ENCODE data around the gene LRRC15. TPM values are rescaled to one million over a fixed set of nuclear protein-coding genes. Genes with fewer than 3 reads are reported as not detected.

The LRRC15 gene
- total RNA-seq, 1 donor, result 3.6 TPM

GRCh38 chr3:194306771-194307640, 62.5 kb downstream of the LRRC15 start:
- Histone ChIP-seq H2AFZ (ENCODE audit: low read length) (no peak overlapping the region), H3K4me2 (ENCODE audit: insufficient read depth, low read length) (no peak overlapping the region), H3K36me3 (ENCODE audit: insufficient read depth, low read length) (no peaks in the 10 kb centered on the region), H3K27ac (ENCODE audit: low read depth, low read length) (no peak overlapping the region), H3K4me1 (ENCODE audit: insufficient read depth, low read length) (no peaks in the 10 kb centered on the region), H4K20me1 (ENCODE audit: insufficient read depth, low read length) (no peaks in the 10 kb centered on the region), H3K4me3 (ENCODE audit: insufficient read depth, low read length) (no peak overlapping the region), H3K27me3 (ENCODE audit: insufficient read depth, low read length) (peaks cover 66% of the 10 kb centered on the region), H3K79me2 (ENCODE audit: insufficient read depth, low read length) (no peaks in the 10 kb centered on the region), H3K9me3 (ENCODE audit: low read depth, low read length) (no peaks in the 10 kb centered on the region)
- peak; percentile 39 for DNase-seq (ENCODE audit: insufficient read length, low spot score, missing footprints)
- TF ChIP-seq, protein P1, sequence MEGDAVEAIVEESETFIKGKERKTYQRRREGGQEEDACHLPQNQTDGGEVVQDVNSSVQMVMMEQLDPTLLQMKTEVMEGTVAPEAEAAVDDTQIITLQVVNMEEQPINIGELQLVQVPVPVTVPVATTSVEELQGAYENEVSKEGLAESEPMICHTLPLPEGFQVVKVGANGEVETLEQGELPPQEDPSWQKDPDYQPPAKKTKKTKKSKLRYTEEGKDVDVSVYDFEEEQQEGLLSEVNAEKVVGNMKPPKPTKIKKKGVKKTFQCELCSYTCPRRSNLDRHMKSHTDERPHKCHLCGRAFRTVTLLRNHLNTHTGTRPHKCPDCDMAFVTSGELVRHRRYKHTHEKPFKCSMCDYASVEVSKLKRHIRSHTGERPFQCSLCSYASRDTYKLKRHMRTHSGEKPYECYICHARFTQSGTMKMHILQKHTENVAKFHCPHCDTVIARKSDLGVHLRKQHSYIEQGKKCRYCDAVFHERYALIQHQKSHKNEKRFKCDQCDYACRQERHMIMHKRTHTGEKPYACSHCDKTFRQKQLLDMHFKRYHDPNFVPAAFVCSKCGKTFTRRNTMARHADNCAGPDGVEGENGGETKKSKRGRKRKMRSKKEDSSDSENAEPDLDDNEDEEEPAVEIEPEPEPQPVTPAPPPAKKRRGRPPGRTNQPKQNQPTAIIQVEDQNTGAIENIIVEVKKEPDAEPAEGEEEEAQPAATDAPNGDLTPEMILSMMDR (IDR thresholded peaks at IDR 0.05; ENCODE audit: extremely low read depth, low read depth, low read length), result no peak

GRCh38 chr3:194306109-194306686, 63.3 kb downstream of the LRRC15 start:
- Histone ChIP-seq H3K4me2 (ENCODE audit: insufficient read depth, low read length) (no peak overlapping the region), H3K27me3 (ENCODE audit: insufficient read depth, low read length) (peaks cover 59% of the 10 kb centered on the region), H3K4me3 (ENCODE audit: insufficient read depth, low read length) (no peak overlapping the region), H3K4me1 (ENCODE audit: insufficient read depth, low read length) (no peaks in the 10 kb centered on the region), H3K36me3 (ENCODE audit: insufficient read depth, low read length) (no peaks in the 10 kb centered on the region), H3K9me3 (ENCODE audit: low read depth, low read length) (no peaks in the 10 kb centered on the region), H4K20me1 (ENCODE audit: insufficient read depth, low read length) (no peaks in the 10 kb centered on the region), H3K27ac (ENCODE audit: low read depth, low read length) (no peak overlapping the region), H2AFZ (ENCODE audit: low read length) (no peak overlapping the region), H3K79me2 (ENCODE audit: insufficient read depth, low read length) (no peaks in the 10 kb centered on the region)
- no peak for DNase-seq (ENCODE audit: insufficient read length, low spot score, missing footprints)
- TF ChIP-seq, protein P1 (IDR thresholded peaks at IDR 0.05; ENCODE audit: extremely low read depth, low read depth, low read length), result no peak

DNA sequence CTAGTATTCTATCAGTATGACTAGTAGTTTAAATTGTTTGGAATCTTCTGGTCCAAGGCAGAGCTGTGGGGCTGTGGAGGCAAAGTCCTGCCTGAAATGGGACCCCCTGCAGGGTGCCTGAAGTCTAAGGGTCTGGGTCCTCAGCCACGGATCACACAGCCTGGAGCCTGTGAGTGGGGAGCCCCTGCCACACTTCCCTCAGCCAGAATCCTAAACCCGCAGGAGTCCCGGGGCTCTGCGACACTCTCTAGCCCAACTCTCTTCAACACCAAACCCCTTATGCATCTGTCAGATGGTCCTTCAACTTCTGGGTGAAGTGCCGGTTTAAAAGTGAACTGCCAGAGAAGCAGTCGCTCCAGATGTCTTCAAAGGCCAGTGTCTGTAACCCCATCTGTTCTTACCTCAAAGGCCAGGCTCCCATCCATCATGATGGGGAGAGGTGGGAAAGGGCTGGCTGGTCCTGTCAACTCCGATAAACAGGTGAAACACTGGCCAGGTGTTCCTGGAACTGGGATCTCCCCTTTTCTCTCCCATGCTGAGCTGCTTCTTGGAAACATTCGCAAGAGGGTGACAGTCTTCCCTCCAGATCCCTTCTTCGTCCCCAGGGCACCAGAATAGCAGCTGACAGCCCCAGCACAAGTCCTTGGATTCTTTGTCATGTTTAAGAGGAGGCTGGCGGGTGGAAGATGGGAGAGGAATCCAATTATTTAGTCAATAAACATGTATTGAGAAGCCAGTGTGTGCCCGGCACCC, 64.0 kb downstream of the LRRC15 start:
- Histone ChIP-seq H2AFZ (ENCODE audit: low read length) (no peak overlapping the region), H3K4me2 (ENCODE audit: insufficient read depth, low read length) (no peak overlapping the region), H3K27me3 (ENCODE audit: insufficient read depth, low read length) (peaks cover 53% of the 10 kb centered on the region), H3K27ac (ENCODE audit: low read depth, low read length) (no peak overlapping the region), H3K9me3 (ENCODE audit: low read depth, low read length) (no peaks in the 10 kb centered on the region), H3K4me1 (ENCODE audit: insufficient read depth, low read length) (no peaks in the 10 kb centered on the region), H4K20me1 (ENCODE audit: insufficient read depth, low read length) (no peaks in the 10 kb centered on the region), H3K79me2 (ENCODE audit: insufficient read depth, low read length) (no peaks in the 10 kb centered on the region), H3K36me3 (ENCODE audit: insufficient read depth, low read length) (no peaks in the 10 kb centered on the region), H3K4me3 (ENCODE audit: insufficient read depth, low read length) (no peak overlapping the region)
- TF ChIP-seq, protein P1 (IDR thresholded peaks at IDR 0.05; ENCODE audit: extremely low read depth, low read depth, low read length), result no peak
- no peak for DNase-seq (ENCODE audit: insufficient read length, low spot score, missing footprints)

Other genes with a start within 250 kb of the LRRC15 start
- gene HES1, start 233.6 kb downstream of the LRRC15 start, total RNA-seq, result 4.4 and 4.7 TPM in 2 replicates
- gene CPN2, start 18.4 kb downstream of the LRRC15 start, total RNA-seq, result under 0.01 and 0.29 TPM in 2 replicates
- gene GP5, start 29.5 kb upstream of the LRRC15 start, total RNA-seq, result 0.29 and 0.36 TPM in 2 replicates
- 248 and 311 TPM in 2 replicates for gene ATP13A3, start 117.3 kb upstream of the LRRC15 start, total RNA-seq